Hepatocyte (in vitro differentiated cells): ENCODE results near the gene FAM13C. TPM values are rescaled to one million over a fixed set of nuclear protein-coding genes. Genes with fewer than 3 reads are reported as not detected.

Experiments
- DNase-seq: peaks from one replicate; pipeline ENCODE4 v3.0.0-alpha.2; 2016; ENCODE audit warnings: low spot score
- H2AFZ ChIP-seq: fragments of 200-600 bp; sonication (generic); 2 replicates; pipeline ENCODE4 v1.6.0; 2016; ENCODE audit warnings: antibody characterized with exemption, mild to moderate bottlenecking
- H3K27ac ChIP-seq: fragments of 200-600 bp; sonication (generic); 2 replicates; pipeline ENCODE4 v1.5.1; 2016; ENCODE audit warnings: mild to moderate bottlenecking
- H3K27me3 ChIP-seq: fragments of 200-600 bp; sonication (generic); 2 replicates; pipeline ENCODE4 v1.6.1; 2016
- H3K36me3 ChIP-seq: fragments of 200-600 bp; sonication (generic); replicated peaks from 2 replicates; pipeline ENCODE4 v1.5.1; 2016; ENCODE audit warnings: low read depth; ENCODE audit not compliant: insufficient read depth
- H3K4me1 ChIP-seq: fragments of 200-600 bp; sonication (generic); 2 replicates; pipeline ENCODE4 v1.5.1; 2016; ENCODE audit warnings: mild to moderate bottlenecking, moderate library complexity; ENCODE audit not compliant: insufficient read depth
- H3K4me2 ChIP-seq: fragments of 200-600 bp; sonication (generic); 2 replicates; pipeline ENCODE4 v1.6.0; 2016
- H3K4me3 ChIP-seq: fragments of 200-600 bp; sonication (generic); 2 replicates; pipeline ENCODE4 v1.5.1; 2016; ENCODE audit warnings: mild to moderate bottlenecking
- H3K79me2 ChIP-seq: fragments of 200-600 bp; sonication (generic); 2 replicates; pipeline ENCODE4 v1.6.0; 2017; ENCODE audit warnings: mild to moderate bottlenecking
- H3K9me2 ChIP-seq: fragments of 200-600 bp; sonication (generic); replicated peaks from 2 replicates; pipeline ENCODE4 v1.6.0; 2017; ENCODE audit warnings: mild to moderate bottlenecking; ENCODE audit not compliant: insufficient read depth
- H3K9me3 ChIP-seq: fragments of 200-600 bp; sonication (generic); 2 replicates; pipeline ENCODE4 v1.5.1; 2016; ENCODE audit warnings: low read depth, mild to moderate bottlenecking
- H4K20me1 ChIP-seq: fragments of 200-600 bp; sonication (generic); 2 replicates; pipeline ENCODE4 v1.6.0; 2016; ENCODE audit warnings: mild to moderate bottlenecking; ENCODE audit not compliant: insufficient read depth, poor library complexity, severe bottlenecking
- CTCF ChIP-seq: fragments of 200-600 bp; sonication (generic); IDR thresholded peaks from 2 replicates; pipeline ENCODE4 v1.5.1; 2016; ENCODE audit warnings: antibody characterized with exemption, mild to moderate bottlenecking; ENCODE audit not compliant: poor library complexity
- EZH2 ChIP-seq: fragments of 200-600 bp; sonication (generic); IDR thresholded peaks from 2 replicates; pipeline ENCODE4 v1.6.1; 2016; ENCODE audit warnings: antibody characterized with exemption, mild to moderate bottlenecking, borderline replicate concordance
- EZH2phosphoT487 ChIP-seq: fragments of 200-600 bp; sonication (generic); IDR thresholded peaks from one replicate; pipeline ENCODE4 v1.6.1; 2018; ENCODE audit warnings: antibody characterized with exemption, mild to moderate bottlenecking, low read depth, moderate library complexity; ENCODE audit not compliant: unreplicated experiment, severe bottlenecking
- WGBS: methylation state at CpG from one replicate; pipeline ENCODE4 v1.1.6; 2016; ENCODE audit warnings: low lambda C conversion rate; ENCODE audit errors: missing lambda C conversion rate; 5-methylcytosine and 5-hydroxymethylcytosine counted together
- polyA plus RNA-seq: library from polyadenylated mRNA; unstranded; fragments of >200 nt; fragmentation: Nextera tagmentation; extraction: Ambion mirVana; gene quantifications from 2 replicates; pipeline ENCODE4 v1.2.1, GENCODE V29; 2016
- total RNA-seq: library from RNA; depleted of rRNA; stranded (reverse); fragments of >200 nt; gene quantifications from 2 replicates; pipeline ENCODE4 v1.2.3, GENCODE V29; 2014

FAM13C gene
- total and polyA plus RNA-seq, 2 experiments from 2014 or later: 2.2 to 3.1 TPM

- Histone ChIP-seq H3K4me1 (no peaks in the 10 kb centered on the region), H3K27ac (no peak overlapping the region), H2AFZ (no peak overlapping the region), H3K9me3 (no peaks in the 10 kb centered on the region), H3K79me2 (no peaks in the 10 kb centered on the region), H4K20me1 (no peaks in the 10 kb centered on the region), H3K4me3 (no peak overlapping the region), H3K27me3 (no peaks in the 10 kb centered on the region), H3K9me2 (no peaks in the 10 kb centered on the region), H3K4me2 (no peak overlapping the region), H3K36me3 (no peaks in the 10 kb centered on the region)
- DNase-seq: no peak
- no peak for TF ChIP-seq EZH2
- TF ChIP-seq CTCF: no peak
- TF ChIP-seq EZH2phosphoT487: no peak
- WGBS: 50% methylated on average over 4 of the region's 5 CpGs
Observed at GRCh38 chr10:59265141-59265540, 97.2 kb downstream of the FAM13C start.

- 97% methylated on average over 1 of the region's 1 CpG for WGBS
- no peak overlapping the region for H3K4me3 ChIP-seq
- H3K9me2 ChIP-seq: no peaks in the 10 kb centered on the region
- H3K27ac ChIP-seq: no peak overlapping the region
- no peaks in the 10 kb centered on the region for H3K27me3 ChIP-seq
- no peaks in the 10 kb centered on the region for H3K79me2 ChIP-seq
- H3K9me3 ChIP-seq: no peaks in the 10 kb centered on the region
- no peaks in the 10 kb centered on the region for H4K20me1 ChIP-seq
- no peak for DNase-seq
- no peak overlapping the region for H3K4me2 ChIP-seq
- no peaks in the 10 kb centered on the region for H3K4me1 ChIP-seq
- no peaks in the 10 kb centered on the region for H3K36me3 ChIP-seq
- no peak overlapping the region for H2AFZ ChIP-seq
- TF ChIP-seq CTCF (no peak), EZH2 (no peak), EZH2phosphoT487 (no peak)
Observed at GRCh38 chr10:59258890-59259289, 103.5 kb downstream of the FAM13C start.

GRCh38 chr10:59257224-59257623 is 105.1 kb downstream of the FAM13C start:
- Histone ChIP-seq H3K4me1 (no peaks in the 10 kb centered on the region), H3K9me3 (no peaks in the 10 kb centered on the region), H3K4me3 (no peak overlapping the region), H4K20me1 (no peaks in the 10 kb centered on the region), H3K27me3 (no peaks in the 10 kb centered on the region), H3K4me2 (no peak overlapping the region), H3K9me2 (no peaks in the 10 kb centered on the region), H3K27ac (no peak overlapping the region), H2AFZ (no peak overlapping the region), H3K36me3 (no peaks in the 10 kb centered on the region), H3K79me2 (no peaks in the 10 kb centered on the region)
- TF ChIP-seq CTCF (no peak), EZH2phosphoT487 (no peak), EZH2 (no peak)
- DNase-seq: no peak
- WGBS: 91% methylated on average over 1 of the region's 1 CpG

GRCh38 chr10:59255463-59255862 is 106.9 kb downstream of the FAM13C start:
- H3K27me3 ChIP-seq: no peaks in the 10 kb centered on the region
- no peaks in the 10 kb centered on the region for H4K20me1 ChIP-seq
- H3K36me3 ChIP-seq: no peaks in the 10 kb centered on the region
- no peaks in the 10 kb centered on the region for H3K79me2 ChIP-seq
- no peak for DNase-seq
- no peak overlapping the region for H3K4me3 ChIP-seq
- H3K4me1 ChIP-seq: no peaks in the 10 kb centered on the region
- no peak overlapping the region for H3K4me2 ChIP-seq
- no peak overlapping the region for H3K27ac ChIP-seq
- H3K9me3 ChIP-seq: no peaks in the 10 kb centered on the region
- H2AFZ ChIP-seq: no peak overlapping the region
- no peak for TF ChIP-seq EZH2phosphoT487
- TF ChIP-seq CTCF: no peak
- TF ChIP-seq EZH2: no peak
- H3K9me2 ChIP-seq: no peaks in the 10 kb centered on the region
- 94% methylated on average over 1 of the region's 1 CpG for WGBS
